ENCODE results near the gene VTCN1. TPM values are rescaled to one million over a fixed set of nuclear protein-coding genes. Genes with fewer than 3 reads are reported as not detected.
"Not testable (repeated sequence)": the region's sequence is repeated elsewhere in the genome, so short reads cannot be mapped to it uniquely, and the experiment has no call there.

Gene VTCN1, protein sequence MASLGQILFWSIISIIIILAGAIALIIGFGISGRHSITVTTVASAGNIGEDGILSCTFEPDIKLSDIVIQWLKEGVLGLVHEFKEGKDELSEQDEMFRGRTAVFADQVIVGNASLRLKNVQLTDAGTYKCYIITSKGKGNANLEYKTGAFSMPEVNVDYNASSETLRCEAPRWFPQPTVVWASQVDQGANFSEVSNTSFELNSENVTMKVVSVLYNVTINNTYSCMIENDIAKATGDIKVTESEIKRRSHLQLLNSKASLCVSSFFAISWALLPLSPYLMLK
- 0.18 and 0.34 TPM in 2 replicates for polyA plus RNA-seq (2011; rRNA removed)
- polyA plus RNA-seq (2012; cell fraction: cytosol; rRNA removed): 0.03 and 0.04 TPM in 2 replicates
- polyA plus RNA-seq (2012; cell fraction: nucleus; rRNA removed): 0.12 TPM in 1 of 2 replicates, not detected in the other
- polyA plus RNA-seq (2017; fragmentation: RNase III; extraction: RNeasy Plus Mini Kit Qiagen cat#74134 plus additional on column Dnase treatment): 0.04 to 0.18 TPM (median 0.16 TPM) in 3 replicates
- polyA minus RNA-seq (2011; rRNA and poly(A)+ RNA removed): not detected in 2 replicates

DNA sequence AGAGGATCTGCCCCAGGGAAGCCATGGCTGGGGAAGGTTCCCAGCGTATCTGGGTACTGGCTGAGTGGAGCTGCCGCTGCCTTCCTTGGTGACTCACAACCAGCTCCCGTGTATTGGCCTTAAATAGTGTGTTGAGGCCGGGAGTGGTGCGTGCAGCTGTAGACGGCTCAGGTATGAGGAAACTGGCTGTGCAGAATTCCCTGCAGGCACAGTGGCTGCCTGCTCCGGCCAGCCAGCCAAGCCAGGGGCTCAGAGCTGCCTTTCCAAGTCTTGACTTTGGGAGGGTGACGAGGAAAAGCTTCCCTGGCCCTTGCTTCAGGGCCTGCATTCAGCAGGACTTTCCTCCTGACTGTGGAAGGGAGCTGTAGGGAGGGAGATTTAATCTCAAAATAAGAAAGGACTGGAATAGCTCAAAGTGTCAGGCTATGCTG lies at the start of gene VTCN1:
TSS of gene VTCN1 (minus strand) at position 97 of the 431 bp plus-strand sequence. CDS start at position 25, 72 bp downstream.
- peak; percentile 71 to 94 for ATAC-seq
- Histone ChIP-seq H3K4me2 (0 out of 3 replicates have a peak within 1 kb of the TSS, but pooled peaks have one; percentile 21), H3K9me3 (no peaks in the 10 kb centered on the region), H3K27ac (no peak within 1 kb of the TSS), H3K4me1 (peaks cover 4% of the 10 kb centered on the region; the same call in 1 of the 3 replicates), H3K4me3 (no peak within 1 kb of the TSS)
- TF ChIP-seq SREBF2 (IDR thresholded peaks at IDR 0.05): no peak
- TF ChIP-seq RAD21 (conservative IDR thresholded peaks at IDR 0.05 in 1 of 2, IDR thresholded peaks at IDR 0.05 in 1 of 2): no peak
- no peak for TF ChIP-seq PHF8 (IDR thresholded peaks at IDR 0.05; ENCODE audit: borderline replicate concordance, low read depth)
- no peak for TF ChIP-seq ZNF302 (CRISPR knock-in tag; IDR thresholded peaks at IDR 0.05)
- no peak for TF ChIP-seq HOXB5 (CRISPR knock-in tag; IDR thresholded peaks at IDR 0.05)
- TF ChIP-seq, protein P1, sequence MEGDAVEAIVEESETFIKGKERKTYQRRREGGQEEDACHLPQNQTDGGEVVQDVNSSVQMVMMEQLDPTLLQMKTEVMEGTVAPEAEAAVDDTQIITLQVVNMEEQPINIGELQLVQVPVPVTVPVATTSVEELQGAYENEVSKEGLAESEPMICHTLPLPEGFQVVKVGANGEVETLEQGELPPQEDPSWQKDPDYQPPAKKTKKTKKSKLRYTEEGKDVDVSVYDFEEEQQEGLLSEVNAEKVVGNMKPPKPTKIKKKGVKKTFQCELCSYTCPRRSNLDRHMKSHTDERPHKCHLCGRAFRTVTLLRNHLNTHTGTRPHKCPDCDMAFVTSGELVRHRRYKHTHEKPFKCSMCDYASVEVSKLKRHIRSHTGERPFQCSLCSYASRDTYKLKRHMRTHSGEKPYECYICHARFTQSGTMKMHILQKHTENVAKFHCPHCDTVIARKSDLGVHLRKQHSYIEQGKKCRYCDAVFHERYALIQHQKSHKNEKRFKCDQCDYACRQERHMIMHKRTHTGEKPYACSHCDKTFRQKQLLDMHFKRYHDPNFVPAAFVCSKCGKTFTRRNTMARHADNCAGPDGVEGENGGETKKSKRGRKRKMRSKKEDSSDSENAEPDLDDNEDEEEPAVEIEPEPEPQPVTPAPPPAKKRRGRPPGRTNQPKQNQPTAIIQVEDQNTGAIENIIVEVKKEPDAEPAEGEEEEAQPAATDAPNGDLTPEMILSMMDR (IDR thresholded peaks at IDR 0.05): no peak
- TF ChIP-seq, protein P2, sequence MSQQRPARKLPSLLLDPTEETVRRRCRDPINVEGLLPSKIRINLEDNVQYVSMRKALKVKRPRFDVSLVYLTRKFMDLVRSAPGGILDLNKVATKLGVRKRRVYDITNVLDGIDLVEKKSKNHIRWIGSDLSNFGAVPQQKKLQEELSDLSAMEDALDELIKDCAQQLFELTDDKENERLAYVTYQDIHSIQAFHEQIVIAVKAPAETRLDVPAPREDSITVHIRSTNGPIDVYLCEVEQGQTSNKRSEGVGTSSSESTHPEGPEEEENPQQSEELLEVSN (IDR thresholded peaks at IDR 0.05; ENCODE audit: borderline replicate concordance, low read depth): no peak
- TF ChIP-seq, protein P3, sequence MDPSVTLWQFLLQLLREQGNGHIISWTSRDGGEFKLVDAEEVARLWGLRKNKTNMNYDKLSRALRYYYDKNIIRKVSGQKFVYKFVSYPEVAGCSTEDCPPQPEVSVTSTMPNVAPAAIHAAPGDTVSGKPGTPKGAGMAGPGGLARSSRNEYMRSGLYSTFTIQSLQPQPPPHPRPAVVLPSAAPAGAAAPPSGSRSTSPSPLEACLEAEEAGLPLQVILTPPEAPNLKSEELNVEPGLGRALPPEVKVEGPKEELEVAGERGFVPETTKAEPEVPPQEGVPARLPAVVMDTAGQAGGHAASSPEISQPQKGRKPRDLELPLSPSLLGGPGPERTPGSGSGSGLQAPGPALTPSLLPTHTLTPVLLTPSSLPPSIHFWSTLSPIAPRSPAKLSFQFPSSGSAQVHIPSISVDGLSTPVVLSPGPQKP (IDR thresholded peaks at IDR 0.05; ENCODE audit: low read depth, low read length): no peak
- TF ChIP-seq NR3C1 (IDR thresholded peaks at IDR 0.05): no peak
- no peak for TF ChIP-seq EHMT2 (IDR thresholded peaks at IDR 0.05; ENCODE audit: low read depth)
- TF ChIP-seq, protein P4, sequence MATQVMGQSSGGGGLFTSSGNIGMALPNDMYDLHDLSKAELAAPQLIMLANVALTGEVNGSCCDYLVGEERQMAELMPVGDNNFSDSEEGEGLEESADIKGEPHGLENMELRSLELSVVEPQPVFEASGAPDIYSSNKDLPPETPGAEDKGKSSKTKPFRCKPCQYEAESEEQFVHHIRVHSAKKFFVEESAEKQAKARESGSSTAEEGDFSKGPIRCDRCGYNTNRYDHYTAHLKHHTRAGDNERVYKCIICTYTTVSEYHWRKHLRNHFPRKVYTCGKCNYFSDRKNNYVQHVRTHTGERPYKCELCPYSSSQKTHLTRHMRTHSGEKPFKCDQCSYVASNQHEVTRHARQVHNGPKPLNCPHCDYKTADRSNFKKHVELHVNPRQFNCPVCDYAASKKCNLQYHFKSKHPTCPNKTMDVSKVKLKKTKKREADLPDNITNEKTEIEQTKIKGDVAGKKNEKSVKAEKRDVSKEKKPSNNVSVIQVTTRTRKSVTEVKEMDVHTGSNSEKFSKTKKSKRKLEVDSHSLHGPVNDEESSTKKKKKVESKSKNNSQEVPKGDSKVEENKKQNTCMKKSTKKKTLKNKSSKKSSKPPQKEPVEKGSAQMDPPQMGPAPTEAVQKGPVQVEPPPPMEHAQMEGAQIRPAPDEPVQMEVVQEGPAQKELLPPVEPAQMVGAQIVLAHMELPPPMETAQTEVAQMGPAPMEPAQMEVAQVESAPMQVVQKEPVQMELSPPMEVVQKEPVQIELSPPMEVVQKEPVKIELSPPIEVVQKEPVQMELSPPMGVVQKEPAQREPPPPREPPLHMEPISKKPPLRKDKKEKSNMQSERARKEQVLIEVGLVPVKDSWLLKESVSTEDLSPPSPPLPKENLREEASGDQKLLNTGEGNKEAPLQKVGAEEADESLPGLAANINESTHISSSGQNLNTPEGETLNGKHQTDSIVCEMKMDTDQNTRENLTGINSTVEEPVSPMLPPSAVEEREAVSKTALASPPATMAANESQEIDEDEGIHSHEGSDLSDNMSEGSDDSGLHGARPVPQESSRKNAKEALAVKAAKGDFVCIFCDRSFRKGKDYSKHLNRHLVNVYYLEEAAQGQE (IDR thresholded peaks at IDR 0.05): no peak
- no peak for TF ChIP-seq FOXS1 (CRISPR knock-in tag; IDR thresholded peaks at IDR 0.05)
- no peak for TF ChIP-seq RCOR1 (IDR thresholded peaks at IDR 0.05; ENCODE audit: low read depth, low read length)
- TF ChIP-seq CBX8 (IDR thresholded peaks at IDR 0.05): no peak
- DNase-seq (ENCODE audit: low read depth in 1 of 2, low spot score in 1 of 2): peak; percentile 10 to 39
- POLR2A ChIA-PET: interaction anchor here (0.8 kb wide), 1 partner anchor 74 kb away, joined by 3 read pairs; no protein-coding TSS in a partner anchor
- WGBS (ENCODE audit: missing lambda C conversion rate): 27% methylated on average over 3 of the region's 8 CpGs
- CTCF ChIA-PET: interaction anchor here (0.6 to 0.9 kb wide), 3 partner anchors 10 to 82 kb away, joined by 3 to 4 read pairs (median 3); no protein-coding TSS in a partner anchor
- no peak for FAIRE-seq

DNA sequence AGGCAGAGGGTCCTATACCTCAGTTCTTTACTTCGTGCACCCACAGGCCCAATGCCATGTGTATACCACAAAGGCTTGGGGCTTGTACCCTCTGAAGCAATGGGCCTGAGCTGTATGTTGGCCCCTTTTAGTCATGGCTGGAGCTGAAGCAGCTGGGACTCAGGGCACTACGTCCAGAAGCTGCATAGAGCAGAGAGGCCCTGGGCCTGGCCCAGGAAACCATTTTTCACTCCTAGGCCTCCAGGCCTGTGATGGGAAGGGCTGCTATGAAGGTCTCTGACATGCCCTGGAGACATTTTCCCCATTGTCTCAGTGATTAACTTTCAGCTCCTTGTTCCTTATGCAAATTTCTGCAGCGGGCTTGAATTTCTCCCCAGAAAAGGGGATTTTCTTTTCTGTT lies 48.1 kb upstream of the VTCN1 start:
- H3K9me3 ChIP-seq: no peaks in the 10 kb centered on the region
- TF ChIP-seq, protein P3 (IDR thresholded peaks at IDR 0.05; ENCODE audit: low read depth, low read length): no peak
- no peak for TF ChIP-seq JUN (IDR thresholded peaks at IDR 0.05)
- TF ChIP-seq NPAS2 (CRISPR knock-in tag; IDR thresholded peaks at IDR 0.05; ENCODE audit: borderline replicate concordance): no peak
- no peak for TF ChIP-seq CBX2 (IDR thresholded peaks at IDR 0.05; ENCODE audit: borderline replicate concordance, low read depth)
- no peaks in the 10 kb centered on the region for H3K4me1 ChIP-seq
- no peak overlapping the region for H3K4me2 ChIP-seq
- ChIA-PET CTCF (no interaction called here), POLR2A (no interaction called here)
- no peak overlapping the region for H3K27ac ChIP-seq
- no peak for ATAC-seq
- WGBS (ENCODE audit: missing lambda C conversion rate): 63% methylated on average over 3 of the region's 3 CpGs
- H3K4me3 ChIP-seq: no peak overlapping the region
- no peak for FAIRE-seq
- no peak for DNase-seq (ENCODE audit: low read depth in 1 of 2, low spot score in 1 of 2)

DNA sequence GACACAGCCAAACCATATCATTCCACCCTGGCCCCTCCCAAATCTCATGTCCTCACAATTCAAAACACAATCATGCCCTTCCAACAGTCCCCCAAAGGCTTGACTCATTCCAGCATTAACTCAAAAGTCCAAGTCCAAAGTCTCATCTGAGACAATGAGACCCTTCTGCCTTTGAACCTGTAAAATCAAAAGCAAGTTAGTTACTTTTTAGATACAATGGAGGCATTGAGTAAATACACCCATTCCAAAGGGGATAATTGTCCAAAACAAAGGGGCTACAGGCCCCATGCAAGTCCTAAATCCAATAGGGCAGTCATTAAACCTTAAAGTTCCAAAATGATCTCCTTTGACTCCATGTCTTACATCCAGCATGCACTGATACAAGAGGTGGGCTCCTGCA lies 47.3 kb upstream of the VTCN1 start:
- H3K4me1 ChIP-seq; DNase-seq (ENCODE audit: low read depth in 1 of 2, low spot score in 1 of 2); POLR2A ChIA-PET; H3K4me2 ChIP-seq; CTCF ChIA-PET; FAIRE-seq; H3K4me3 ChIP-seq; H3K27ac ChIP-seq; H3K9me3 ChIP-seq; ATAC-seq: not testable (repeated sequence)

Data from A549 (cell line).